GM21367 (cell line): ENCODE results near the gene PDZD4.
"Not testable (repeated sequence)": the region's sequence is repeated elsewhere in the genome, so short reads cannot be mapped to it uniquely, and the experiment has no call there.

Experiments
- ATAC-seq: cut with Tn5 transposase; IDR thresholded peaks from one replicate; pipeline ENCODE4 v1.9.1; 2021; ENCODE audit not compliant: unreplicated experiment

The PDZD4 gene

GRCh38 chrX:153845195-153845594 is 14.9 kb upstream of the PDZD4 start:
- ATAC-seq = no peak

GRCh38 chrX:153844509-153845082 is 14.3 kb upstream of the PDZD4 start:
- ATAC-seq = no peak

- no peak for ATAC-seq
Observed at GRCh38 chrX:153836921-153837320, 6.6 kb upstream of the PDZD4 start.

- no peak for ATAC-seq
Observed at GRCh38 chrX:153832728-153833127, 2.4 kb upstream of the PDZD4 start.

GRCh38 chrX:153831429-153832150 is 1.2 kb upstream of the PDZD4 start:
- no peak for ATAC-seq

- ATAC-seq = no peak
Observed at GRCh38 chrX:153830640-153831428, 490 bp upstream of the PDZD4 start.

GRCh38 chrX:153829549-153829798 is 870 bp downstream of the PDZD4 start:
- ATAC-seq = no peak

- no peak for ATAC-seq
Observed at GRCh38 chrX:153828723-153829548, 1.4 kb downstream of the PDZD4 start.

GRCh38 chrX:153828308-153828707 is 2.0 kb downstream of the PDZD4 start:
- ATAC-seq = no peak

GRCh38 chrX:153827903-153828302 is 2.4 kb downstream of the PDZD4 start:
- no peak for ATAC-seq

- no peak for ATAC-seq
Observed at GRCh38 chrX:153827016-153827415, 3.3 kb downstream of the PDZD4 start.

GRCh38 chrX:153825042-153825441 is 5.3 kb downstream of the PDZD4 start:
- ATAC-seq = no peak

GRCh38 chrX:153824348-153824747 is 6.0 kb downstream of the PDZD4 start:
- no peak for ATAC-seq

GRCh38 chrX:153821066-153821465 is 9.3 kb downstream of the PDZD4 start:
- ATAC-seq = no peak

GRCh38 chrX:153820601-153821000 is 9.7 kb downstream of the PDZD4 start:
- no peak for ATAC-seq

- ATAC-seq = no peak
Observed at GRCh38 chrX:153819384-153820040, 10.8 kb downstream of the PDZD4 start.

GRCh38 chrX:153818571-153819383 is 11.6 kb downstream of the PDZD4 start:
- ATAC-seq = no peak

- ATAC-seq = not testable (repeated sequence)
Observed at GRCh38 chrX:153818064-153818463, 12.3 kb downstream of the PDZD4 start.

GRCh38 chrX:153816831-153817690 is 13.3 kb downstream of the PDZD4 start:
- no peak for ATAC-seq
